Kidney capillary endothelial cell (primary cell): Measurements from ENCODE around the gene ZCCHC24.

Experiments used
- DNase-seq: peaks from one replicate; pipeline ENCODE4 v3.0.0-alpha.2; 2018; ENCODE audit warnings: low spot score

Gene ZCCHC24

DNA sequence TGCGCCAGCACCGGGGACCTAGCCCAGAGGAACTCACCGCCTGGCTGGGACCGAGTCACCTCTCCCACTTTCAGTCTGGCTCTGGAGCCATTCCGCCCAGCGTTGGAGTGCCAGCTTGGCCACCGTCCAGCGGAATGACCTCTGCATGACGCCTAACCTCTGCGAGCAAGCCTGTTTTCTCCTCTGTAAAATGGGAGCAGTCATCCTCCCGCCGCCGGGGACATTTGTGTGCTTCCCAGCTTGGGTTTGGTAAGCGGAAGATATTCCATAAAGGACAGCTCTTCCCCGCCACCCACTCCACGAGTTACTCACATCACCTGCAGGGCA is 1.3 kb upstream of the ZCCHC24 start:
- DNase-seq = peak; percentile 14

DNA sequence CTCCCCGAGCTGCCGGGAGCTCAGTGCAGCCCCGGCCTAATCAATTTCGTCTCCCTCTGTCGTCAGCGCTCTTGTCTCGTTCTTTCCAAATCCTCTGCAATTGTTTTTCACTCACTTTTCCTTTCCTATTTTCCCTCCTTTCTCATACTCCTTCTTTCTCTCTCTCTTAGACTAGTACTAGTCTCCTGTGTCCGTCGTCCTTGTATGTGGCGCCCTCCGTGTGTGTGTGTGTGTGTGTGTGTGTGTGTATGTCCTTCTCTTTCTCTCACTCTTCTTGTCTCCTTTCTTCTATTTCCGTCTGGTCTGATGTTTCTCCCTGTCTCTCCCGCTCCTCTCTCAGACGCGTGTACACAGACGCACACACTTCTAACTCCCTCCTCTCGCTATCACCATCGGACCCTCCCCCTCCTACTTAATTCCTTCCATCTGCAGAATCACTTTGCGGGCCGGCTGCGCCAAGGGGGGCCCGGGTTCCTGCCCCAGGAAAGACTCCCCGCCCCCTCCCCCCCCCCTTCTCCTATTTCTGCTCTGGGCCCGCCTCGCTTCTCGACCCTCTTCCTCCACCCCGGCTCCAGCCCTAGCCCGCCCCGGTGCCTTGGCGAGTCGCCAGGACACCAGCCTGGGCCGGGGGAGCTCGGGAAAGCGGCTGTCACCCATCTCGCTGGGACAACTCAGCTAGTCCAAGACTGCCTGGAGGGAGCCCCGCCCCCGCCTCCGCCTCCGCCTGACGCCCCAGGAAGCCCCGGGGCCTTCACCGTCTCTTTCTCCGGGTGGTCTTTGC is 743 bp upstream of the ZCCHC24 start:
- DNase-seq = no peak

DNA sequence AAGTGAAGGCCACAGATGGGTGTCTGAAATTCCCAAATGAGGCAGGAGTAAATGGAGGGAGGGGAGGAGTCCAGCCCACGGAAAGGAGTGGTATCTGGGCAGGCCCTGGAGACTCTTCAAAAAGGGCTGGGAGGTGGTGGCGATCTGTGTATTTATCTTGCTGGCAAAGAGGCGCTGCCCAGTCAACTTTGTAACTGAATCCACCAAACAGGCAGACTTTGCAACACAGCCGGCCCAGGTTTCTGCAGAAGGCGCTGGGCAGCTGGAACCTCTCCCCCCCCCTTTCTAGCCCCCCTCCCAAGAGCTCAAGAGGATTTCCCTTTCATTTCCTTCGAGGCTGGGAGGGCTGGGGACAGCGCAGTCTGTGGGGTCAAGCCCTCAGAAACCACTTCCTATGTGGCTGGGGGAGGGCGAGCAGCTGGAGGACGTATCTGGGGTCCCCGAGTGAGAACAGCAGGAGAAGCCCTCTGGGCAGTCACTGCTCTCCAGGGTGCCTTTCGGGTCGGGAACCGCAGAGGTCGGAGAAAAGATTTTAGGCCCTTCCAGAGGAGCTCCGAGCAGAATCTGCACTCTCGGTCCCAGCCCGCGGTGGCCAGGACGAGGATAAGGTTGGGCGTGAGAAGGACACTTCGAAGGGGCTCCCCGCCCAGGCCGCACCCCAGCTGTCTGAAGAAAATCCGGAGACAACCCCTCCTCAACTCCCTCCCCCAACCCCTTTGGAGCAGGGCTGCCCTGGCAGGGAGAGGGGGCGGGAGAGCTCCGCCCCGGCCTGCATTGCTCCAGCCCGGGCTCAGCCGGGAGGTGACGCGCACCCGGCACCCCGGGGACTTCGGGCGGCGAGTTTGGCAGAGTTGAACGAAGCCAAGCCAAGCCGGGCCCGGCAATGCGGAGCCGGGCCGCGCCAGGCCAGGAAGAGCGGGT is 965 bp downstream of the ZCCHC24 start:
- peak; percentile 21 for DNase-seq

DNA sequence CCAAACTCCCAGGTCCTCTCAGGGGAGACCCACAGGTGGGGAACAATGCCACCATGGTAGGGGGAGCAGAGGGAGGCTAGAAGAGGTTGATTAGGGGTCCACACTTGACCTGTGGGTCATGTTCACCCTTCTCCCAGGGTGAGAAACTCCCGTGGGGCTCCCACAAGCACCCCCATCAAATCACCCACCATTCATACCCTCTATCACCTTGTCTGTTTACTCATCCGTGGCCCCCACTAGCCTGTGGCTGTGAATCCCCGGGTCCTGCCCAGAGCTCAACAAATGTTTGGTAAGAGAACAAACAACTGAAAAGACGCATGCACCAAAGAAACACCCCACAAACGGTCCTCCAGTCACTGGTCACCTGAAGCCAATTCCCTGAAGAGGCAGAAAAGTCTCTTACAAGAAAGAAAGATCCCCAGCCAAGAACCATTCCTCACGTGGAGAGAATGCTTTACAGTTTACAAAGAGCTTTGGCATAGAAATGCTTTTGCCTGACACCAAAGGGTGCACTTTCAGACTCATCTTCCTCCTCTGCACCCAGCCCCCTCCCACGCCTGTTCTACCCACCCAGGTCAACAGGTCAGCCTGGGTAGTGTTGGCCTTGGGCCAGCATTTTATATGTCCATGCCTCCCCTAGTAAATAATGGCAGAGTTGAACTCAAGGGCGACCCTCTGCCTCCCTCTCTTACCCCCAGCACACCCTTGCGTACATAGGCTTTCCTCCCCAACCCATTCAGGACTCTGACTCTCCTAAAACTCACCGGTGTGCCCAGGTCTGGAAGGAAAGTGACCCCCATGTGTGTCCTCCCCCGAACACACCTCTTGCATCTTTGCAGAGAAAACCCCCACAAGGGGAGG is 1.9 kb downstream of the ZCCHC24 start:
- no peak for DNase-seq

DNA sequence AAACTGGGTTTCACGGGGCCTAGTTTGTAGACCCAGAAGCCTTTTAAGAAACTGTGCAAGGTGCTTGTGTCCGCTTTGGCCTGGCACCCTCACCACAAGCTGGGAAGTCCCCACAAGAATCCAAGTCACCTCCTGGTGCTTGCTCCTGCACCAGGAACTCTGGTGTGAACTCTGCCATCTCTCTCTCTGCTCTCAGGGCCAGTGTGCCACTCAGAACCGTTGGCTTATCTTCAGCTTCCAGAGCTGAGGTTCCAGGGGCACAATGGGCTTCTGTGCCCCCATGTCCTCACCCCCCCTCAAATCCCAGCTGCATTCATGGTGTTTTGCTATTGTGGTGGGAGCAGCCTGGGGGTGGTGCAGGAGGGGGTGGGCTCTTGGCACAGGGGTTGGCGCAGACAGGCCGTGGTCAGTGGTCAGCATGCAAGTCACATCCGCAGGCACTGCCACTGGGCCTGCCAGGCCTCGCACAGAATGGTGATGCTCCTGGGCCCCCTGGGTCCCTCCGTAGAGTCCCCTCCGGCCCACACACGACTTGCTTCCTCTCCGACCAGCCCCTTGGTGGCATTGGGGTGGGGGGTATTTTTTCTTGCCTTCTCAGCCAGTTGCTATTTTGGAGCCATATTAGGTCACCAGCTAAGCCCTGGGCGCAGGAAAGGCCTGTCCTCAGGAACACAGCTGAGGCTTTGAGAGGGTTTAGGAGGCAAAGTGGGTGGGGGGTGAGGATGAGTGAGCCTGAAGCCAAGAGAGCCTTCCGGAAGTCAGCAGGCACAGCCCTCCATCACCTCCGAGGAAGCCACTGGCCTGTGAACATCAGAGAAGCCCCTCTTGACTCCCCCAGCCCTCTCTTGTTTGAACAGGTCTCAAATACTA is 3.0 kb downstream of the ZCCHC24 start:
- no peak for DNase-seq

DNA sequence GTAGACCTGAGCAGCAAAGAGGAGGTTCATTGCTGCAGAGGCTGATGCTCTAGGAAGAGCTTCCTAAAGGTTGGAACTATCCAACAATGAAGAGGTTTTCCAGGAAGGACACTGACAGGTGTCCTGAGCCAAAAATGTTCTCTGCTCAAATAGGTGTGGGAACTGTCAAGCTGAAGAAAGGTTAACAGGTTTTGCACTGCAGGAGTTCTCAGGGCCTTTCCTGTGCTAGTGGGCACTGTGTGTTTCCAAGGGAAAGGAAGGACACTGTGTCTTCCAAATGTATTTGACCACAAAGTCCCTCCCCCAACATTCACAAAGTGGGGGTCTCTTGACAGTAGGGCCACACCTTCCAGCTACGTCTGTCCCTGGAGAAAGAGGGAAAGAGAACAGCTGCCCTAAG is 4.0 kb downstream of the ZCCHC24 start:
- DNase-seq = no peak

DNA sequence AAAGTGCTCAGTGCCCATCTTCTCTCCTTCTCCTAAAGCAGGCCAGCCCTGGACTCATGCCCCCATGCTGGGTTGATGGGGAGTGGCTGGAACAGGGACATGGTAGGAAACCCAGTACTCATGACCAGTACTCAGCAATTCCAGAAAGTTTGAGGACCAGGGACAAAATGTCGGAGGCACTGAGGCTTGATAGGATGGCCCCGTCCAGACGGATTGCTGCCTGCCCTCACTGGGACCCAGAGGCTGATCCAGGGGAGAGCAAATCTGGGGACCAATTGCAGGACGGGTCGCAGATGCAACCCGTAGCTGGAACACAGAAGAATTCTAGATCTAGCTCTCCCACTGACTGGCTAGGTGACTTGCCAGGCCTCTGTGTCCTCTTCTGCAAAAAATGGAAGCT is 5.1 kb downstream of the ZCCHC24 start:
- DNase-seq = no peak

DNA sequence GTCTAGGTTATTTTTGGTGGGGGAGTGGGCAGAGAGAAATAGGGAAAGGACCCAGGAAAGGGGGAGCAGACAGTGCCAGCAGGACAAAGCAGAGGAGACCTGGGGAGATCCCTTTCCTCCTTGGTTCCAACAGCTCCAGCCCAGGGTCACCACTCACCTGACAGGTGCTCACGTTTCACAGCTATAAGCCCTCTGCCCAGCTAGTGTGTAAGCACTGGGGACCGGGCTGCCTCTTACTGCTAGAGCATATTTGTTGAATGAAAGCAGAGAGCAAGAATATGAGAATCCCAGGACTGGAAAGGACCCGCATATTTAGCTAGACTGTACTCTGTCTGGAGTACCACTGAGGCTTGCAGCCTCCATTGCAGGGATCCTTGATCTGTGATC is 6.7 kb downstream of the ZCCHC24 start:
- no peak for DNase-seq

DNA sequence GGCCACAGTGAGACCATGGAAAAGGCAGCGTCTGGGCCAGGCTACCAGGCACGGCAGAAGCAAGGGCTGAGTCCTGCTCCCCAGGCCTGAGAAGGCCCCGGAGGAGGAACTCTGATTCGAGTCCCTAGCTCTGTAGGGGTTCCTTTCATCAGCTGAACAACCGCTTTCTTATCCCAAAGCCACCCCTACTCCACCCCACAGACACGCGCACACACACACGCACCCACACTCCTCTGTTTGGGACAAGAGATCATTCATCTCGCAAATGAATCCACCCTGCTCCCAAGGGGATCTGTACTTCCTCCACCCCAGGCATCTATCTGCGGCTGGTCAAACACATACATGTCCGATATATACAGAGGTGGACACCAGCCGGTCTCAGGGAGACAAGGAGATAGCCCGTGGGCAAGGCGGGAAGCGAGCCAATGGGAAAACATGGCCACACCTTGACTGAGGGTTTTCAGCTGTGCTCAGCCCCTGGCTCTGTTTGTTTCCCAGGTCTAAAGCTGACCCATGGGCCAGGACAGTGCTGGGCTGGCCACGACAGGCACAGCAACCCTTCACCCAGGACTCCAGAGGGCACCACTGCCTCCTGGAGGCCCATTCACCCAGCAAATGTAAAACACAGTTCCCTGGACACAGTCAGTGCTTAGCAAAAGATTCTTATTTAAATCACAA is 7.3 kb downstream of the ZCCHC24 start:
- no peak for DNase-seq

DNA sequence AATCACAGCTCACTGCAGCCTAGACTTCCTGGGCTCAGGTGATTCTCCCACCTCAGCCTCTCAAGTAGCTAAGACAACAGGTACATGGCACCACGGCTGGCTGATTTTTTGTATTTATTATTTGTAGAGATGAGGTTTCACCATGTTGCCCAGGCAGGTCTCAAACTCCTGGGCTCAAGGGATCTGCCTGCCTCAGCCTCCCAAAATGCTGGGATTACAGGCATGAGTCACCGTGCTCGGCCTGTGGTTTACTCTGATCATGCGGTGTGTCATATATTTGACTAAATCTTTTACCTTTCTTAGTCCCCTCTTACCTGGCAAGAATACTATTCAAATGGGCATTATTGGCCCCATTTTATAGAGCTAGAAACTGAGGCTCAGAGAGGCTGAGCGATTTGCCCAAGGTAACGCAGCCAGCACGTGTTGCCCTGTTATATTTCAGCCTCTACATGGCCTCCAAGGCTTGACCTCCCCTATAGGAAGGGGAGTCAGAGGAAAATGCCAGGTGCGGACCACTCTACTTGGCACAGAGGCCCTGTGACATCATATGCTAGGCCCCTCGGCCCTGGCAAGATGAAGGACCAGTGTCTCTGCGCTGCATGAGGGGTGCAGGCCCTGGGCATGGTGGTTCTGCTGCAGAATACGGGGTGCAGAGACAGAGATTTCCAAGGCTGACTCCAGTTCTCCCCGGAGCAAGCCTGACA is 8.2 kb downstream of the ZCCHC24 start:
- DNase-seq = no peak

DNA sequence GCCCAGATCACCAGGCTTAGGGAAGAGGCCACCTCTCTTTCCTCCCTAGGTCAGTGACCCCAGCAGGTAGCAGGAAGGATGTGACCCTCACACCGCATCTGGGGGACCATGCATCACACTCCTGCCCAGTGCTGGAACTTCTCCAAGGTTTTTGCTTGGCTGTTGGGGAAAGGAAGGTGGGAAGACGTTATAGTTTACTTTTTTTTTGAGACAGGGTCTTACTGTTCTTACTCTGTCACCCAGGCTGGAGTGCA is 8.6 kb downstream of the ZCCHC24 start:
- DNase-seq = no peak

DNA sequence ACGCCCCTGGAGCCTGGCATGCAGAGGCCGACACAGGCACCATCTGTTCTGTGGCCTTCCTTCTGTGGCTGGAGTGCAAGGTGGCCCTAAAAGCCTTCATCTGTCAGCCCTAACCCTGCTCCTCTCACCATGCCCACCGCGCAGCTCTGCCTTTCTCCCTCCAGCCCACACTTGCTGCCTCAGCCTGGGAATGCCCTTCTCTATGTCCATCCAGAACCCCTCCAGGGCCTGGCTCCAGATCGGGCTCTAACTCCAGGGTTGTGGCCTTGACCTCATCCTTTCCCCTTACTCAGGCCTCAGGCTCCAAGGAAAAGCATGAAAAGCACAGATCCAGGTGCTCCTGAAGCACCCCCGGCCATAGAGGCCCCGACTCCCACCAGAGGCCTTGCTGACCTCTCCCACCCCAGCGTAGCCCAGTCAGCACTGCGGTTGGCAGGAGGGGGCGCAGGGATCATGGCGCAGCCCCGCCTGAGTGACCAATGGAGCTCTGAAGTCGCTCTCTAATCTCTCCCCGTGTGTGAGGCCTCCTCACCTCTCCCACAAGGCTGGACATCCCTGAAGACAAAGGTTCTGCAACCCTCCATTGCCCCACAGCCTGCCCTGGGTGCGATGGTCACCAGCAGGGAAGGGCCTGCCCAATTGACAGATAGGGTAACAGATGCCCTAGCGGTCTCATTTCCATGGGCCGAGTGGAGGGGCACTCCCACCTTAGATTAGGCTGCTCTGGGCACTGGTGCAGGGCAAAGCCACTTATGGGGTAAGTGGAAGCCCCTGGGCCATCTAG is 9.2 kb downstream of the ZCCHC24 start:
- no peak for DNase-seq

DNA sequence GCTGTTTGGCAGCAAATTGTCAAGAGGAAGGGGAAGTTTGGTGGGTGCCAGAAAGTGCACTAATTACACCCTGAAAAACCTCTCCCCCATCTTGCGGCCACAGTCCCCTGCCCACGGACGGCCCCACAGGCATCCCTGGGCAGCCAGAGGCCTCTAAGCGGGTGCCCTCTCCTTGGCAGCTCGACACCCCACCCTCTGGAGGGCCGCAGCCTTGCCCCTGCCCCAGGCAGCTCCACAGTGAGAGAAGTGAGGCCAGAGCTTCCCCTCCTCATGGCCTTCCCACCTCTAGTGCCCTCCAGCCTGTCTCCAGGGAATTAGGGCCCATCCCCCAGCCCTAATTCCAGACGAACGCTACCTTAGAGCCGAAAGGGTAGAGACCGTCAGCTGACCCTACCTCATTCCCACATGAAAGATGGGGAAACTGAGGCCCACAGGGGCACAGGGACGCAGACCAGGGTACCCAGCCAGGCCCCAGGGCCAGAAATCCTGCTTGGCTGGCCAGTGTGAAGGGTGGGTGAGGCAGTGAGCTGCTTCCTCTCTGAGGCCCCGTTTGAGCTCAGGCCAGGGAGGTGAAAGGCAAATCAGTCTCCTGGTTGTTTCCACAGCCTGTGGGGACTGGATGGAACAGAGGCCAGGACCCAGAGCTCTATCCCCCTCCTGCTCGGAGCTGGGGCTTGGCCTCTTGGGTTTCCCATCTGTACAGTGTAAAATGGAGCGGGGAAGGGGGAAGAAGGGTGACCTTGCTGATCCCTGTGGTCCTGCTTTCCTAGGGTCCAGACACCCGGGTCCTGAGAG is 10.0 kb downstream of the ZCCHC24 start:
- DNase-seq = no peak

DNA sequence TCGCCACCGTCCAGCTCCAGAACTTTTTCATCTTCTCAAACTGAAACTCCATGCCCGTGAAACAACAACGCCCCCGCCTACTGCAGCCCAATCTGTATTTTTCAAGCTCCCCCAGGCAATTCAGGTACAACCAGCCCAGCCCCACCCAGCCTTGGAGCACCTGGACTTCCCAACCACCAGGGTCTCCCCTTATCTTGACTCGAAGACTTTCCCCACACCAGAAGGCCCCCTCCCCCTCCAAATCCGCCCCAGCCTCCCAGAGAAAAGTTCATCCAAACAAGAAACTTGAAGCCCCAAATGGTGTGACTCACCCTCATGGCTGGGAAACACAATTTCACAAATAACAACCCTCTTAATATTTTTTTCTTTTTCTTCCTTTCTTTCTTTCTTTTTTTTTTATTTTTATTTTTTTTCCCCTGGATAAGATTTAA is 10.6 kb downstream of the ZCCHC24 start:
- DNase-seq = no peak

DNA sequence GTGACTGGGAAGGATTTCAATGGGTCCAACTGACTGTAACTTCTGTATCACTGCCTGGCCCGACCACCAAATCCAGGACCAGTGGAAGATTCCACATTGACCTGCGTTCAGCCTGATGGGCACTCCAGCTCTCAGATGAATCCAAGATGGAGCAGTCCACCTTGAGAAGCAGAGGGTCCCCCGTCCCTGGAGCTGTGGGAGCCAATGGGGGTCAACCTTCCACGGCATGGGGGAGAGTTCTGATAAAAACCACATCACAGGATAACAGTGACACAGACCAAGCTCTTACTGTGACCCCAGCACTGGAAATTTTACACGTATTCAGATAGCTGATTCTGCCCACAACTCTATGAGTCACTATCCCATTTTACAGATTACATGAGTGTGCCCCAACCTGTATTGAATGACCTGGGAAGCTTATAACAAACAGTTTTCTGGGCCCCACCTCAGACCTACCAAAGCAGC is 11.2 kb downstream of the ZCCHC24 start:
- no peak for DNase-seq

DNA sequence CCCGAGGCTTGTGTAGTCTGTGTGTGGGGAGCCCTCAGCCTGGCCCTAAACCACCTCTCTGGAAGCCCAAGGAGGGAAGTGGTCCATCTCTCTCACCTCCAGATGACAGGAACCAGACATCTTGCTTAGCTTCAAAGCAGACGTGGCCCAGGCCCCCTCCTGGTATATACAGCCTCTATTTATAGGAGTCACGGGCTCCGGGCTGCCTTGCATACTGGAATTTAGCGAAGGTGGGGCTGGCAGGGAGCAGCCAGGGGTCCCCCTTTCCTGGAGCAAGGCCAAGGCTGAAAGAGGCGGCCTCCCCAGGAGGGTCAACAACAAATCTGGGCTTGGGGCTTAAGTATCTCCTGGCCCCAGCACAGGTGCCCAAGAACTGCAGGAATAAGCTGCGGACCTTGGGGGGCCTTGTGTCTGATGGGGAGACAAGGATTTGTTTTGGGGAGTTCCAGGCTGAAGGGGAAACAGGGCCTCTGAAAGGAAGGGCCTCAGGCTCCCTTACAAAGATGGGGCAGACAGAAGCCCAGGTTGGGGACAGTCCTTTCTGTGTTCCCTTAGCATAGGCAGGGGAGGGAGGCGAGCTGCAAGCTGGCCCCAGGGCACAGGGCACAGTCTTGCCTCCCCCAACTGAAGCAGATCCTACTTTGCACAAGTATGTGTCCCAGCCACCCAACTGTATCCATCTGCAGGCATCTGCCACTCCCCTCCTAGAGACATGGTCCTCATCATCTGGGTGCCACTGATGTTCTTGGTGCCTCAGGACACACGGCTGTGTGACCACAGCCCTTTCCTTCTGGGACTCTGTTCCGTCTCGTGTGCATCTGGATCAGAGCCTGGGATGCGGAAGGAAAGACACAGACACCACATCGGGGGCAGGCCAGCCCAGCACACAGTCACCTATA is 11.9 kb downstream of the ZCCHC24 start:
- DNase-seq = no peak

DNA sequence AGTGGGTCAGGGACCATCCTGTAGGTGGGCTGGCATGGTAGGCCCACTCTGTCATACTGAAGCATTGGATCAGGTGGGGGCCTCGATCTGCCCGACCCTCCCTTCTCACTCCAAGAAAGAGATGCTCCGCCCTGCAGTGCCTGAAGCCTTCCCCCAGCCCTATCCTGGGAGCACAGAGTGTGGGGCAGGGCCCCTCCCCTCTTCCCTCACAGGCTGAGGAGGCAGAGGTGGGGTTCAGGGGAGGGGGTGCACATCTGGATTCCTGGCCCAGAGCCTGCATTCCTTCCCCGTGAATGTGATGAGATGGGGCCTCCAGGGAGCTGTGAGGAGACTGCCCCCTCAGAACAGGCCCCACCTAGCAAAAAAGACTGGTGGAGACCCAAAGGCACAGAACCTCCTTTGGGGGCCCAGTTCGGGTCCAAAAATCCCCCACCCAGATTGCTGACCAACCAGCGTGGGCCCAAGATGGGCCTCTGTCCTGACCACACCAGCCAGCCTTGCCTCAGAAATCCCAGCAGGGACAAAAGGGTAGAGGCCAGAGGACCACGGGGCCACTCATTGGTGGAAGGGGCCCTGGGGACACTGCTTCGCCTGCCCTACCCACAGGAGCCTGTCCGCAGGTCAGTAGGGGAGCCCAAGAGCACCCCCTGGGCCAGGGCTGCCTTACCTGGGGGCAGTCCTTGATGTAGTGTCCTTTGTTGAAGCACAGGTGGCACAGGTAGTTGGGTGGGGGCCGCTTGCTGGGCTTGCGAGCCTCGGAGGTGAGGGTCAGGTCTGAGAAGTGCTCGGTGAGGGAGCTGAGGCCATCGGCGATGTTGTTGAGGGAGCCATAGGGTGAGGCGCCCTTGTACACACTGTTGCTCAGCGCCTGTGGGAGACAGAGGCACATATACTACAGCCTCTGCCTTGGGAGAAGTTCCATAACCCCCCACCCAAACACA is 13.3 kb downstream of the ZCCHC24 start:
- no peak for DNase-seq
